HG03064 (cell line): ENCODE results near the gene LACTBL1.
"Not testable (repeated sequence)": the region's sequence is repeated elsewhere in the genome, so short reads cannot be mapped to it uniquely, and the experiment has no call there.

ENCODE experiments used
- ATAC-seq: cut with Tn5 transposase; IDR thresholded peaks from one replicate; pipeline ENCODE4 v1.9.1; 2021; ENCODE audit warnings: low read depth; ENCODE audit not compliant: unreplicated experiment

Gene LACTBL1

DNA sequence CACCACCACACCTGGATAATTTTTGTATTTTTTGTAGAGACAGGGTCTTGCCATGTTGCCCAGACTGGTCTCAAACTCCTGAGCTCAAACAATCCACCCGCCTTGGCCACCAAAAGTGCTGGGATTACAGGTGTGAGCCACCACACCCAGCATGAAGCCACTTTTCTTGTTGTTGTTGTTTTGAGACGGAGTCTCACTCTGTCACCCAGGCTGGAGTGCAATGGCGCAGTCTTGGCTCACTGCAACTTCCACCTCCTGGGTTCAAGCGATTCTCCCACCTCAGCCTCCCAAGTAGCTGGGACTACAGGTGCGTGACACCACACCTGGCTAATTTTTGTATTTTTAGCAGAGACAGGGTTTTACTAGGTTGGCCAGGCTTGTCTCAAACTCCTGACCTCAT lies 27.5 kb downstream of the LACTBL1 start:
- not testable (repeated sequence) for ATAC-seq

DNA sequence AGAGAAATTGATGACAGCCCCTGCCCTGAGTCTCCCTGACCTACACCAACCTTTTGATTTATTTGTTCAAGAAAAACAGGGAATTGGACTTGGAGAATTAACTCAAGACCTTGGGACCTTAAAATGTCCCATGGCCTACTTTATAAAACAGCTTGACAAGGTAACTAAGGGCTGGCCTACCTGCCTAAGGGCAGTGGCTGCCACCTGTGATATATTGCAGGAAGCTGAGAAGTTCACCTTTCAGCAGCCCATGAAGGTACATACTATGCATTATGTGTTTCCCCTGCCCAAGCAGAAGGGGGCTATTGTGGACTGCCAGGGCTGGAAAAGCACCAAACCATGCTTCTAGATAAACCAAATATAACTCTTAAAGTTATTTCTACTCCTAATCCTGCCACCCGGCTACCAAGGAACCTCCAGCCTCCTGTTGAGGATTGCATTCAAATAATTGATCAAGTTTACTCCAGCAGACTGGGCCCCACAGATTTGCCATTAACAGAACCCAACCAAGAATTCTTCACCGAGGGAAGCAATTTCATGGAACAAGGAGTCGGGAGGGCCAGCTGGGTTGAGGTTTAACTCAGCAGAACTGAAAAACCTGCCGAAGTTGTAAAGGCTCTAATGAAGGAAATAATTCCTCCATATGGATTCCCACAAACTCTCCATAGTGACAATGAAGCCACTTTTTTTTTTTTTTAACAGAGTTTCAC lies 28.2 kb downstream of the LACTBL1 start:
- ATAC-seq: no peak

DNA sequence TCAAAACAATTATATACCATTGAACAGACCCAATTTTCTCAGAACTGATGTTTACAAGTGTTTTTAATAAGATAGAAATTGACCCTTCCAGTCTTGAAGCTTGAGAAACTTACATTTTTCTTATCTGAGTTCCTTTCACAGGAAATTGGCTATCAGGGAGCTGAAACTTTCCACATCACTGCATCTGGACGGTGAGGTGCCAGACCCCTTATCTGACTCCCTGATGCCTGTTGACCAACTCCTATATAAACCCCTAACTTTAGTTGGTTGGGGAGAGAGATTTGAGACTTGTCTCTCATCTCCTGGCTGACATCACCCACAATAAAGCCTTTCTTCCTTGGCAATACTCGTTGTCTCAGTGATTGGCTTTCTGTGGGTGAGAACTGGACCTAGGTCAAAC lies 31.4 kb downstream of the LACTBL1 start:
- ATAC-seq: no peak

DNA sequence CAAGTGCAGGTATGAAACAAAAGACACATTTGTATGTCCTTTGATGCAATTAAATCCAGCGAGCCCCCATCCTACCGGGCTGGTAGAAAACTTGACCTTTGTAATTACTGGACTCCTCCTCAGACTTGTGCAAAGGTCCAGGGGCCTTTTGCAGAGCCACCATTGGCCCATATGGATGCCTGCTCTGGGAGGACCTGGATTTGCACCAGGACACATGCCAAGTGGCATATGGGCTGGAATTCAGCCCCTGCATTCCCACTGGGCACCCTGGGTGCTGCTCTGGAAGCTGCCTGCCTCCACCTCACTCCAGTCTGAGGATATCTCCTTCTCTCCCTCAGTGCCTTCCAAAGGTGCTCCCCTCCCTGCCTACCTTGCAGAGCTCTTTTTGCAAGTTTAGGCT lies 36.0 kb downstream of the LACTBL1 start:
- ATAC-seq: no peak

DNA sequence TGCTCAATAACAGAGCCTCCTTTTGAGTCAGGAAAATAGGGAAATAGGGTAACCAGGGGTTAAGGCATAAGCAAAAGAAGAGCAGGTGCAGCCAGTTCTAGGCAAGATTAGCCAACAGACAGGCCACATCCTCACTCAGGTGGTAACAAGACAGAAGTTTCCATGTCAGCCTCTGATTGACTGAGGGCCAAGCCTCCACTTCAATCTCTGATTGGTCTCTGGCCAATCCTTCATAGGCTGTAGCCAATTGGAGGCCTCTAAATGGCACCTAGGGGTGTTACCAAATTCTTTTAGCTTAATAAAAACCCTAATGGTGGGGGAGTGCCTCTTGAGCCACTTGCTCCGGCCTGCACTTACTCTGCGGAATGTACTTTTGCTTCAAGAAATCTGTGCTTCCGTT lies 37.2 kb downstream of the LACTBL1 start:
- ATAC-seq: no peak

DNA sequence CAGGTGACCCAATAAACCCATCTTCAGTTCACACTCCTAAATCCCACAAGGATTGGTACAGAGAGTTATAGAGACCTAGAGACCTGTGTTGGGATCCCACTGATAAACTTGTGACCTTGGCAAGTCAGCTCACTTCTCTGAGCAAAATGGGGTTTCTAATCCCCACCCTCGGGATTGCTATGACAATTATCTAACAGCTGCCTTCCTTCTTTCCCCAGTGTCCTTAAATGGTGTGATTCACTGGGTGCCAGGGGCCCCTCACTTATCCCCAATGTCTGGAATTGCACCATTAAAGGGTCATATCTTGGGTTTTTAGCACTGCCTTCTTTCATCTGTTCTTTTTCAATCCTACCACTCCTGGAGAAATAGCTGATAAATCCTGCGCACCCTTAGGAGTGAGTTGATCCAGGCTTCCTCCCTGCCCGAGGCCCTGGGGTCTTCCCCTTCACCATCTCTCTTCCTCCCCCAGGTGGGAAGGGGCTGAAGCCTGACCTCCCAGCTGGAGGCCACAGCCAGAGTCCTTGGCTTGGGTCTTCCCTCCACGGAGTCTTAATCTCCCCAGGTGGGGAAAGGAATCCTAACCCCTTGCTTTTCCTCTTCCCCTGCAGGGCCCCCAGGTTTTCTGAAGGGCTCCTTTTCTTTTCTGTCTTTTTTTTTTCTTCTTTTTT lies 39.7 kb downstream of the LACTBL1 start:
- ATAC-seq: no peak

DNA sequence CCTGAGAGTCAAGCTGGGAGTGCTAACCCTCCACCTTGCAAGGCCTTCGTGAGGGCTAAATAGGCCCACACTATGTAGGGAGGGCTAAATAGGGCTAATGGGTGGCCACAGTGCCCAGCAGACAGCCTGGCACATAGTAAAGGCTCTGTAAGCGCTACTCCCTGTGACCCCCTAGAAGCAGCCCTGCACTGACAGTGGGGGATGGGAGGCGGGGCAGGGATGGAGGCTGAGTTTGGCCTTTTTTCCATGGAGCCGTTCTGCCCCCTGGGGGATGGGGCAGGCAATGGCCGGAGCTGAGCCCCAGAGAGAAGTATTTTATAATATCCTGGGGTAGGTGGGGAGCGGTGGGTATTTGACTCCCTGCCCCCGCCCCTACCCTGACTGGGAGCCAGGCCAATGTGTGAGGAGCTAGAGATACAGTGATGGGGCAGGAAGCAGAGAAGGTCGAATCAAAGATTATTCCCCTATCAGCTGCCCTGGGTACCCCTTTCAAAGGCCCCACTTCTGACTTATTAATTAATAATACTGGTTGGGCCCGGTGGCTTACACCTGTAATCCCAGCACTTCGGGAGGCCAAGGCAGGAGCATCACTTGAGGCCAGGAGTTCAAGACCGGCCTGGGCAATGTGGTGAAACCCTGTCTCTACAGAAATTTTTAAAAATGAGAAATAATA lies 42.3 kb downstream of the LACTBL1 start:
- ATAC-seq: no peak

DNA sequence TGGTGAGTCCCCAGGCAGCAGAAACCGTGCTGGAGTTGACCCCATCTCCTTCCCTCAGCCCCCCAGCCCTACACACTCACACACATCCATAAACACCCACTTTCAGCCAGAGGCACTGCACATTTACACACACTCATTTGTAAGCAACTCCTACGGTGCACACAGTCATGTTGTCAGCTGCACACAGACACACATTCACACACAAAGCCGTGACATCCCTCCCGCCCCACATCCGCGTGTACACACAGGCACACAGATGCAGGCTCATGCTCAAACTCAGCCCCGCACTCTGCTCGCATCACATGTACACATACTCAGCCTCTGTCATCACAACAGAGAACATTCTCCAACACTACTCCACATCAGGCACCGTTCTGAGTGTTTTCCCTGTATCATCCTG lies 47.6 kb downstream of the LACTBL1 start:
- no peak for ATAC-seq

DNA sequence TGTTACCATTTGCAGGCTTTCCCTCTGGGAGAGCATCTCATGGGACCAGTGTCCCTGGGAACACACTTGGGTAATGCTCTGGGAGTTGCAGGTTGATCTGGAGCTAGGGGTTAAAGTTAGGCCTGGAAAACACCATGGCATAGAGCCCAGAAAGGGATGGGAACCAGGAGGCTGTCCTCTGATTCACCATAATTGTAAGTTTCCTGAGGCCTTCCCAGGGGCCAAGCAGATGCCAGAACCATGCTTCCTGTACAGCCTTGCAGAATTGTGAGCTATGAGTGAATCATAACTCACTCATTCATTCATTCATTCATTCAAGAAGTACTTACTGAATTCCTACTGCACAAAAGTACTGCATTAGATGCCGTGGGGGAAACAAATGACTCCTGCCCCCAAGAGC lies 50.0 kb downstream of the LACTBL1 start:
- no peak for ATAC-seq

DNA sequence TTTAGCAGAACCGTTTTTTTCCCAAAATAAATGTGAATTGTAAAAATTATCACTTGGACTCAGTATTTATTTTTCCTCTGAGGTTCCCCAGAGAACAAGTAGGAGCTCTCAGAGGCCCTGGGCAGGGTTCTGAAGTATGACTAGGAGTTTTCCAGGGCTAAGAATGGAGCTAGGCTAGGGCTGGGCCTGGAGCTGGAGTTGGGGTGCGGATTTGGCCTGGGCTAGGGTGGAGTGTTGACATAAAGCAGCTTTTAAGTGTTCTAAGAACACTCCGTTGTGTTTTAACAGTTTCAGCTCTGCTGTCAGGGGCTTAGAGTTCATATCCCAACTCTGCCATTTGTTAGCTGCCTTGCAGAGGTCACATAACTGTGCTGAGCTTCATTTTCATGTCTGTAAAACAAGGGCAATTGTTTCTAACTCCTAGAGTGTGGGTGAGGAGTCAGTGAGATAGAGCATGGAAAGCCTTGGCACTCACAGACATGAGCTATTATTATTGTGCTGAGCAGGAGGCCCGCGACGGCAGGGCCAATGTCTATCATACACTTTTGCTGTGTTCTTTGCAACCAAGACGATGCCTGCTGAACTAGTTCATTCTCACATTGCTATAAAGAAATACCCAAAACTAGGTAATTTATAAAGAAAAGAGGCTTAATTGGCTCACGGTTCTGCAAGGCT lies 51.1 kb downstream of the LACTBL1 start:
- ATAC-seq: no peak

DNA sequence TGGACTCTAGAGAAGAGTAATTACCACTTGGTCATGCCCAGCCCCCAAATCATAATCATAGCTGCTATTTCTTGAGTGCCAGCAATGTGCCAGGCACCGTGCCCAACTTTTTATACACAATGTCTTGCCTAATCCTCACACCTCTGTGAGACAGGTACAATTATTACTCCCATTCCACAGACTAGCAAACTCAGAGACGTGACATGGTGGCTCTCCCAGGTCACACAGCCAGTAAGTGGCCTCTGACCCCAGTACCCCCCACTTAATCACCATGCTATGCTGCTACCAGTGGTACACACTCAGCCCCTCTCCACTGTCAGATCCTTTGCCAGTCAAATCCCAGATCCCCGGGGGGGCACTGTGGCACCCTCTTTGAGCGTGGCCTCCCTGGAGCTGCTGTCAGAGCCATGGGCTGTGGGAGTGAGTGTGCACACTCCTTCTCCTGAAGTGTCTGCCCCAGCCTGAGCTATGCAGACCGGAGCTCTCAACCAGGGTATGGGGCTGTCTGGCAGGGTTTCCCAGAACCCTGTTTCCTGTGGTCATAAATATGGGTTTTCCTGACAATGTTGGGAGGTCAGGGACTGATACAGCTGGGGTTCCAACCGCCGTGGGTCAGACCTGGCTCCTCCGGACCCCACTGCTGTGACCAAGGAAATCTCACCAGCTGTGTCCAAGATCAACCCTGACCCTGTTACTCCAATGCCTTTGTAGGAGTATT lies 51.8 kb downstream of the LACTBL1 start:
- no peak for ATAC-seq

DNA sequence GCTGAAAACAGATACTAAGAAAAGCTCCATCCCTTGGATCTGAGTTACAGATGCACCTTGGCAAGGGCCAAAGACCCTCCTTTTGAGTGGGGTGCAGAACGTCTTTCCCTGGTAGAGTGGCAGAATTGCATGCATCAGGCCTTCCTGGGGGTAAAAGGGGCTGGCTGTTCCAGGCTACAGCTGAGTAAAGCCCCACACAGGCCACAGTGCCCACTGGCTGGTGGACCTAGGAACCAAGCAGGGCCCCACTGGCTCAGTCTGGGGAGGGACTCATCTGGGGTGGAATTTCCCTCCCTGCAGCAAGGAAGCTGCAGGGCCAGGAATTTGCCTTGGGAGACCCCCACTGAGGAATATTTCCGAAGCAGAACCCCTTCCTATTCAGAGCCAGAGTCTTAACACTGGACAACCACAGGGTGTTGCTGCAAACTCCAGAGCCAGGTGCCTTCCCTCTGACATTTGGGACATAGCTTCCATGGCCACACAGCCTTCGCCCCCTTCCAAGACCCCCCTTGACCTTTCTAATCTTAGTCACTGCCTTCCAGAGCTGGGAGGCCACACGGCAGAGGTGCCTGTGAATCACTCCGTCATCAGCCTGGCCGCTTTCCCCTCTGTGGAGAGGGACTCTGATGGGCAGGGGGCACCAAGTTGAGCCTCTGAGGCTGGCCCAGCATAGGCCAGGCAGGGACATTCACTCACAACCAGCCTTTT lies 52.5 kb downstream of the LACTBL1 start:
- no peak for ATAC-seq

DNA sequence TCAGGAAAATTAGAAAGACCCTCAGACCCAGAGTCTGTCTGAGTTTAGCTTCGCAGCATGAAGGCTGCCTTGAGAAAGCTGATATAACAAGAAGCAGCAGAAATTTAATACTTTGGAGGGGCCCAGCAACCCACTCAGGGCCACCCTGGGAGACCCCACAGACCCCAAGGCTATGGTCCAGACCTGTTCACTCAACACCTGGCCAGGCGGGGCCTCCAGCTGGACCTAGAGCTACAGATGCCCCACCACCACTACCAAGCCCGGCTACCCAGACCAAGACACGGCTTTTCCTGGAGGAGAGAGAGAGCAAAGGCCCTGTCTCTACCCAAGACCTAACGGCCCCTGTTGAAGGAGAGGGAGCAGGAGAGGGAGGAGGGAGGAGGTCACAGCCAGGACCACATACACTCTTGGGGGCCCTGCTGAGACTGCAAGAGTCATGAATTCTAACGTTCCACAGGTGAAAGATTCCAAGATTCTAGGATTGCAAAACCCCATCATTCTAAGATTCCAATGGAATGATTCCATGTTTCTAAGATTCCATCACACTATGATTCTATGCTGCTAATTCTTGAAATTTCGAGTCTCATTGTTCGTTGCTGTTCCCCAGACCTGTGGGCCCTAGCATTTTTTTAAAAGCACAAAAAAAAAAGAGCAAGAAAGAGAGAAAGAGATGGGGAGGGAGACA lies 53.2 kb downstream of the LACTBL1 start:
- ATAC-seq: no peak

DNA sequence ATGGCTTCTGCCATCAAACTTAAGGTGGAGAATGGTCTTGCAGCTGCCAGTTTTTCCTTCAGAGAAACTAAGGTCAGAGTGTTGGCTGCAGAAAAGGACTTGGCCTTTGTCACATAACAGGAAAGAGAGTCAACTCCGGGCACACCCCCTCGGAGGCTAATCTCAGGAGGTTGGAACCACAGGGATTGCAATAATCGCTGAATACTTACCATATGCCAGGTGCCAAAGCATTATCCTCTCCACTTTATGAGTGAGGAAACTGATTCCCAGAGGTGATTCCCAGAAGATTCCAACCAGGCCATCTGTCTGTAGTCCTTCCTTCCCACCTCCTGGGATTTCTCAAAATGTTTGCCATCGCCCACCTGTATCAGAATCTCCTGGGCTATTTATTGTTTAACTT lies 54.0 kb downstream of the LACTBL1 start:
- no peak for ATAC-seq

DNA sequence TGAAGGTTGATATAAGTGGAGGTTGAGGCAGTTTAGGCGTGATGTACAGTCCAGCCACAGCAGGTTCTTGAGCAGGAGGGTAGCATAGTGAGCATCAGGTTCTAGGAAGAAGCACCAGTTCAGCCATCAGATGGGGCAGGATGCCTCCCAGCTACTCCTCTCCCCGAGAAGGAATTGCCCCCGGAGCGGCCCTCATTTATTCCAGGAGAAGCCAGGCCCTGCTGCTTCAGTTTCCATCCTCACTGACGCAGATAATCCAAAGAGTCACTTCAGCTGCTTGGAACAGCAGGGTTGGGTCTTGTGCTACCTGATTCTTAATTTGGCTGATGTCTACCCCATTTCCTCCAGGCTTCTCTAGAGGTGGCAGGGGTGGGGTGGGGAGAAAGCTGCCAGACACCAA lies 54.7 kb downstream of the LACTBL1 start:
- ATAC-seq: no peak

DNA sequence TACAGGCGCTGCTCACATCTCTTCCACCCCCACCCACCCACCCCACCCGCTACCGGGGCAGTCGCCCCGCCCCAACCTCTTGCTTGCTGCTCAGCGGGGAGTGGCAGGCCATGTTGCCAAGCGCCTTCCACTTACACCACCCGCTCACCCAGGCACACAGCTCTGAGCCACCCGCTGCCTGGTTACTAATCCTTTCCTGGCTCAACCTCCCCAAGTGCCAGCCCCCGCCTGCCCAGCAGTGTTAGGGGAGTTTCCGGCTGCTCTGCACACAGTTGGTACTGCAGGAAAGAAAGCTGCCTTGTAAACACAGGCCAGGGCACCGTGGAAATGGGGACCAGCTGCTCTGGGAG lies 56.2 kb downstream of the LACTBL1 start:
- ATAC-seq: no peak

DNA sequence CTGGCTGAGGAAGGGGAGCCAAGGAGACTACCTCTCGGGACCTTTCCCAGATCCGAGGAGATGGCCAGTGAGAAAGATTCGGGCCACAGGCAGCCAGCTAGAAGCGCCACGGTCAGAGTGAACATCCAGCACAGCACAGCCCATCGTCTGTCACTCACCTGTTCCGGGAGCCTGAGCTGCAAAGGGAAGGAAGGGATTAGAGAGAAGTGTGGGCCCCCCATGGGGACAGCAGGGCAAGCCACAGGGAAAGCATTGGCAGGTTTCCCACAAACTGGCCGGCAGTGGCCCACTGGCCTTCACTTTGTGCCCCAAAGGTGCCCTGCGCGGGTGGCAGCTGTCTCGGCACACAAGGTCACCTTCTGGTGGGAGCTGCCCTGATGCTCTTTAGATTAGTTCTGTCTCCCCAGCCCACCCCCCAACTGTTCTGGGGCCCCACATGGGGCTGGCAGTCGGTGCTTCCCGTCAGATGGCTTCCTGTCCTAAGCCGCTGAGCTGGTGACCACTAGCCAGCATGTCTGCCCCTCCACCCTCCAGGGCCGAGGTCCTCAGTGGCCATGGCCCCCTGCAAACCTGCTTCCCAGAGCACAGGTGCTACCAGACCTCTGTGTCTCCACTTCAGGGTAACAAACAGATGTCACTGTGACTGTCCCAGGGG lies 56.7 kb downstream of the LACTBL1 start:
- no peak for ATAC-seq

DNA sequence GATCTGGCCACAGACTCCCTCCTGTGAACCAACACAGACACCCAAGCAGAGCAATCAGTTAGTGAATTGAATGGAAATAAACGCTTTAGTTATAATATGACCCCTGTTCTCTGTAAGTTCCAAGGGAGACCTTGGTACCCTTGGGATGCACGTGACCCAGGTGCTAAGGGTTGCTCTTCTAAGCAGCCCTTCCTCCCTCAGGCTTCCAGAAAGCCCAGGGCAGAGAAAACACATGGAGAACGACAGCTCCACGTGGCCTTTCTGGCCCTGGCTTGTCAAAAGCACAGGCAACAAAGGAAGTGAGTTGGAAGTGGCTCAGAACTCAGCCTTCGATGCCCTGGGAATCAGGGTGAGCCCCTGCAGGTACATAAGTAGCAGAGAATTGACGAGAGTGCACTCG lies 57.4 kb downstream of the LACTBL1 start:
- ATAC-seq: no peak

DNA sequence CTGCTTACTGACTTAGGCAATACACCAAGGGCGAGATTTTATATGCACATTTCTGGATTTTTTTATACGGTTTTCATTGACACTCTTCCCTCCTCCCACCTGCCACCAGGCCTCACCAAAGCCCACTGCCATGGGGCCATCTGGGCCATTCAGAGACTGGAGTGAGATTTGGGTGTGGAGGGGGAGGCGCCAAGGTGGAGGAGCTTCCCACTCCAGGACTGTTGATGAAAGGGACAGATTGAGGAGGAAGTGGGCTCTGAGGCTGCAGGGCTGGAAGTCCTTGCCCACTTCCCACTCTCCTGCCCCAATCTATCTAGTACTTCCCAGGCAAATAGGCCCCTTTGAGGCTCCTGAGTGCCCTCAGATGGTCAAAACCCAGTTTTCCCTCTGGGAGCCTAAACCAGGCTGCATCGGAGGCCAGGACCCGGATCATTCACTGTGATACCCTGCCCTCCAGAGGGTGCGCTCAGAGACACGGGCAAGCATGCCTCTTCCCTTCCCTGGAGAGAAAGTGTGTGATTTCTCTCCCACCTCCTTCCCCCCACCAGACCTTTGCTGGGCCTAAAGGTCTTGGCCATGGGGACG lies 57.9 kb downstream of the LACTBL1 start:
- ATAC-seq: no peak
